SKM-1 treated with dmso at 0.1 percent for 144 hours (cell line): ENCODE results near the gene CAMTA1.

ENCODE experiments used
- DNase-seq: peaks from one replicate; lab custom pipeline; 2025; ENCODE audit not compliant: unreplicated experiment; lab: John Stamatoyannopoulos, UW

Gene CAMTA1

DNA sequence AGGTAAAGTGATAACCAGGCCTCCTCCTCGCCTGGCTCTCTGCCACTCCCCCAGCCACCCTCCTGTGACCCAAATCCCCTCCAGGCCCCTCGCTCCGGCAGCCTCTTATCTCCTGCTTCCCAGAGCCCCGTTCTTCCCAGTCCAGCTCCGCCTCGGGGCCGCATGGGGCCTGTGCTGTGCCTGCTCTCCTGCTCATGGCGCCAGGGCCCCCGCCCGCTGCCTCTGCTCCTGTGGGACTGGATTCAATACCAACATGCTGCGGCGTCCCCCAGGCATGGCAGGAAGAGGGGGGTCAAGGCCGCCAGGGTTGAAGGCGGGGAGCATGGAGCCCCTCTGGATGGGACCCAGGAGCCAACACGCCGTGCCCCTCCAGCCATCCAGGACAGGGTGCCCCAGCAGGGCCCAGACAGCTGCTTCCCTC is 772.8 kb downstream of the CAMTA1 start:
- DNase-seq = no peak

DNA sequence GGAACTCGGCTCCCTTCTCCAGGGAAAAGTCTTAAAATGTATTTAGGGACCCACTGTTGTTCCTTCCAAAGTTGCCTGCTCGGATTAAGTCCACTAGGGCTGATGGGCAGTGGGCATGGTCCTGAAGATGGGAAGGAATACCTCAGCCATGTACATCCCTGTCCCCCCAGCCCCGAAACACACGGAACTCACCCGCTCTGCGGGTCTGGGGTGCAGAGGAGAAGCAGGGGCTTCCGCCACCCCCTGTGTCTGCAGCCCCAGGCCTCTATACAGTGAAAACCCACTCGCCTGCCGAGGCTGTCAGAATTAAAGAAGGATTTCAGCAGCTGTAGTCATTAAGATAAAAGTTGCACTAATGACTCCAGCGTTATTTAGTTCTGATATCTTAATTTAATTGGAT is 773.2 kb downstream of the CAMTA1 start:
- no peak for DNase-seq

GRCh38 chr1:7558921-7559869 is 773.9 kb downstream of the CAMTA1 start:
- DNase-seq = no peak

GRCh38 chr1:7560128-7560527 is 774.9 kb downstream of the CAMTA1 start:
- DNase-seq = no peak

DNA sequence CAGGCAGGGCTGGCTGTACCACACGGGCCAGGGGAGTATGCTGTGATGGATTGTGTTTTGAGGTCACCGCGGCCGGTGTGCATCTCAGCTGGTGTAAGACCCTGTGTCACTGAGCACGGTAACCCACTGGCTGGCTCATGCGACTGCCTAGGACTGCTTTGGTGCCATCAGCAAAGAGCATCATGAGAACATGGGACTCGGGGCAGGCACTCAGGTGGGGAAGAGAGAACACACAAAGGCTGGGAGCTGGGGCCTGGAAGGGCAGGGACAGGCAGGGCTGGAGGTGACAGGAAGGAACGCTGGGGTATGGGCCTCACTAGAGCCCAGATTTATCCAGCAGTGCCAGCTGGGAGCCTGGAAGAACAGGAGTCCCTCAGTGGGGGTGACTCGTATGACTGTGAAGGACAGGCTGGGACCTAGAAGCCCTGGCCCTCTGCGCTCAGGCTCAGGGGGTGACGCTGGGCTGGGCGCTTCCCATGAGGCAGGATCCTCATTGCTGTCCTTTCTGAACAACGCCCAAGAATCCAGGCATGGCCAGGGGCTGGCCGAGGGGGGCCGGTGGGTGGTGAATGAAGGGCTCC is 775.4 kb downstream of the CAMTA1 start:
- no peak for DNase-seq

DNA sequence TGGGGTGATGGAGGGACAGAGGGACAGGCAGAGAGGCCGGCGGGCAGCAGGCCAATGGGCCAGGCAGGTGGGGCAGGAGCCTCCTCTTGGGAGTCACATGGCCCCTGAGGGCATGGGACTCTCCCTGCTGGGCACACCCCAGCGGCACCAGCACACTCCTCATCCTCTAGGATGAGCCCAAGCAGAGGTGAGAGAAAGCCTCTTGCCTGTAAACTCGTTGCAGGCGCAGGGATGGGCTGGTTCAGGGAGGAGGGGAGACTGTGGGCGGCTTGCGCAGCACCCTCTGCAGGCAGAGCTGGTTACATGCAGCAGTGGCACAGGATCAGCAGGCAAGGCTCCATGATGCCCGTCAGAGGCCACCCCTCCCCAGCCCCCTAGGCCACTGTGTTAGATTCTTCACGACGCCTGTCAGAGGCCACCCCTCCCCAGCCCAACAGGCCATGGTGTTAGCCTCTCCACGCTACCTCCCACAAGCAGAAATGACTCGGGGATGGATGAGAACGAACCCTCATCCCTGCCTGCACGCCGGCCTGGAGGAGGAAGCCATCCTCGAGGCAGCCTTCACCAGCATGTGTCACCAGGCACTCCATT is 776.2 kb downstream of the CAMTA1 start:
- no peak for DNase-seq

DNA sequence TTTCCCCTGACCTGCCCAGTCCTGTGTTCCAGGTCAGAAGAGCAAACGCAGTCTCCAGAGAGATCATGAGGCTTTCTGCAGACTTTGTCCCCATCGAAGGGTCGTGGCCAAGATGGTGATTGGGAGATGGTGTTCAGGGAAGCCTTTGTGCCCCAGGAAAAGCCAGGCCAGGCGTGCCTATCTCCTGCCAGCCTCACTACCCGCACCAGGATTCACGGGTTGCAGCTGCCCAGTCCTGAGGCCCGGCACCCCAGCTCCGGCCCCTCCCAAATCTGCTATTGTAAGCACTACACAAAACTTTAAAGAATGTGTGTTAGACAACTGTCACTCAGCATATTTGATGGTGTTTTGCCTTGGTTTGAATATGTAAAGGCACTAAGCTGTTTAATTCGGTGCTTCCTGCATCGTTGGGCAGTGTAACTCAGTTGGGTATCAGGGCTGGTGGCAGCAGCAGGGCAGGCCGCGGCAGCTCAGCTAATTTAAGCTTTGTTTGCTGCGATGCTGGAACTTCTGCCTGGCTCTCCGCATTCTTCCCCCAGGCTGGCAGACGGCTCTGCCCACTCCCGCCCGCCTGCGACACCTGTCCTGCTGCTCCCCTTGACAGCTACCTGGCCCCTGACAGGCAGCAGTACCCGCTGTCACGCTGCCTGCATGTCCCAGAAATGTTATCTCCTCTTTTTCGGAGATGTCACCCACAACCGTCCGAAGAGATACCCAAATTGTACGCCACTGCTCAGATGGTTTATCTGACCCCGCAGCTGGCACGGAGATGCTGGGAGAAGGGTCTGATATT is 776.9 kb downstream of the CAMTA1 start:
- no peak for DNase-seq

DNA sequence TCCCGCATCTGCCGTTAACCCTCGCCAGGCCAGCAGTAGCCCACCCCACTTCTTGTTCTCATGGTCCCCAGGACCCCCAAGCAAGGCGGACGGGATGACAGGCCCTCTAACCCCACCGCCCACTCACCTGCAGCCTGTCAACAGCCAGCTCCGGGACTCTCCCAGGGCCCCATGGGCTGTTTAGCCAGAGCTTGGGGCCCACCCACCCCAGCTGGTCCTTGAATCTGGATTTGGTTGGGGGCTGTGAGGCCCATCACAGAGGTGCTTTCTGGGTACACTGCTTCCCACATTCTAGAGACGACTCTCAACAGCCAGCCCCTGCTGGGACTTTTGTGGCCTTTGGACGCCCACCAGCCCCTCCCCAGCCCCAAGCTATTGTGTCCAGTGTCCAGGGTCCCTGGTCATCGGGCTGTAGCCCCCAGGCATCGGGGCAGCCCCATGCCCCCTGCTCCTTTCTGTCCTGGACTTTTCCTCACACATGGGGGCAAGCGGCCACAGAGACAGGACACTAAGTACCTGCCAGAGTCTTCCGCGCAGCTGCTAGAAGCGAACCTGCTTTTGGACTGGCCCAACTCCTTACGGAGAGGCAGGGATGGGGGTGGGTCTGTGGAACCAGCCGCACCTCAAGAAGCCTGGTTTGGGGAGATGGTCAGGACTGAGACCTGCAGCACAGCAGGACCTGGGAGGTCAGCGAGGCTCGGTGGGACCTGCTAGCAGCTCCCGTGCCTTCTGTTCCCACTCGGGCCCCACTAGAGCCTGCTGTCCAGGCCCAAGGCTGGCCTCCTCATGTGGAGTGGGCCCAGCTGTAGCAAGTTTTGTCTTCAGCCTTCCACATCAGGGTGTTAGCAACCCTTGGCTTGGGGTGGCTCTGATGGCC is 777.7 kb downstream of the CAMTA1 start:
- DNase-seq = no peak

GRCh38 chr1:7564137-7564536 is 778.9 kb downstream of the CAMTA1 start:
- no peak for DNase-seq

GRCh38 chr1:7565099-7565750 is 780.0 kb downstream of the CAMTA1 start:
- DNase-seq = no peak

GRCh38 chr1:7566417-7567375 is 781.4 kb downstream of the CAMTA1 start:
- DNase-seq = no peak

DNA sequence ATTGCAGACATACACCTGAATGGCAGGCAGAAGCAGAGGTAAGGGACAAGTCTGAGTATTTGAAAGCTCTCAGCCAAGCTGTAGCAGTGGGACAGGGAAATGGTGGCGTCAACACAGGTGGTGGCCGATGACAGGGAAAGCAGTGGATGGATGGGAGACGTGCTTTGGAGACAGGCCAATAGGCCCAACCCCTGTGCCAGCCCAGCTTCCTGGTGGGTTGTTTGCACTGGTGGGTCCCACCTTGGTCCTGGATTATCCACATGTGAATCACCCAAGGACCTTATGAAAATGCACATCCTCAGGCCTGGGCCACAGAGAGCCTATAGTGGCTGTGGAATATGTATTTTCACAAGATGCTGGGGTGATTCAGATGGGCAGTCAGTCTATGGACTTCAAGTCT is 782.1 kb downstream of the CAMTA1 start:
- DNase-seq = no peak

DNA sequence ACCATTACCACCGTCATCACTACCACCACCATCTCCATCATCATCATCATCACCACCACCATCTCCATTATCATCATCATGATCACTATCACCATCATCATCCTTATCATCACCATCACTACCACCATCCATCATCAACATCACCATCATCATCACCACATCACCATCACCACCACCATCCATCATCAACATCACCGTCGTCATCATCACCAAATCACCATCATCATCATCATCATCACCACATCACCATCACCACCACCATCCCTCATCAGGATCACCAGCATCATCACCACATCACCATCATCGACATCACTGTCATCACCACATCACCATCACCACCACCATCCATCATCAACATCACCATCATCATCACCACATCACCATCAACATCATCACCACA is 782.8 kb downstream of the CAMTA1 start:
- no peak for DNase-seq

- DNase-seq = no peak
Measured at GRCh38 chr1:7568901-7569524, 783.8 kb downstream of the CAMTA1 start.

DNA sequence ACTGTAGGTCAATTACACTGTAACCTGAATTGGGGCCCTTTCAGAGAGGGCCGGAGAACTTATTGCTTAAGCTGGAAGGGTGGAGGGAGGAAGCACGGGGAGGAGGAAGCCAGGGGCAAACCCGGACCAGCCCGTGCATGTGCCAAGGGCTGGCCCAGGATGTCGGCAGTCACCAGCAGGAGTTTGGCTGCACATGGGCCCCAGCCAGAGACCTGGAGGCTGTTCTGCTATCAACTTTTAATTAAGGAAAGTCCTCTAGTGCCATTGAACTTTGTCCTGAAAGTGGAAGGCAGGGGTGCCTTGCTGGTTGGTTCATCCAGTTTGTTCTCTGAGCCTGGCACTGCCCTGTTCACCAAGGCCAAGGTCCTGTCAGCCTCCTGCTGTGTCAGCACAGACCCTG is 785.1 kb downstream of the CAMTA1 start:
- DNase-seq = no peak

DNA sequence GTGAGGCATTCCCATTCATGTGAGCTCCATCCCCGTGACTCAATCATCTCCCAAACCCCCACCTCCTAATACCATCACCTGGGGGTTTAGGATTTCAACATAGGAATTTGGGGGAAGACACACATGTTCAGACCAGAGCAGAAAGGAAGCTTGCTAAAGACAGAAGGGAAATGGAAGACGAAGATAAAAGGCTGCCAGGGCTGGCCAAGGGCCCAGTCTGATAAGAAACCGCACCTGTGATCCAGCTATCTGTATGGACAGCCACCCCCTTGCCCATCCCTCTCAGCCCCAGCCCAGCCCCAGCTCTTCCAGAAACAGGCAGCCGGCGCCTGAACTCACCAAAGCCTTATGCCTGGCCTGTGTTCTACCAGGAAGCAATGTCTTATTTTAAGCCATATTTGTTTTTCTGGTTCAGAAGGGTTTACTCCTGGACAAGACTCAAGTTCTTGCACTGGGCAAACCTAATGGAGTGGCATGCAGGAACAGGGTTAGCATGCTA is 787.4 kb downstream of the CAMTA1 start:
- DNase-seq = no peak

DNA sequence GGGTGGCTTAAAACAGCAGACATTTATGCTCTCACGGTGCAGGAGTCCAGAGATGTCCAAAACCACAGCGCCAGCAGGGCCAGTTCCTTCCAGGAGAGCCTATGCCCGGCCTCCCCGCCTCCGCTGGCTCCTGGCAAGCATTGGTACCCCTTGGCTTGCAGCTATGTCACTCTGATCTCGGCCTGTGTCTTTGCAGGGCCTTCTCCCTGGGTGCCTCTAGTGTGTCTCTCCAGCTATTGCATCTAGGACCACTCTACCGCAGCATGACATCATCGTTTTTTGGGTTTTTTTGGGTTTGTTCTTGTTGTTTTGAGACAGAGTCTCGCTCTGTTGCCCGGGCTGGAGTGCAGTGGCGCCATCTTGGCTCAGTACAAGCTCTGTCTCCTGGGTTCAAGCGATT is 788.2 kb downstream of the CAMTA1 start:
- DNase-seq = no peak
